ENCODE results near the gene C1QTNF1.

Gene C1QTNF1

GRCh38 chr17:79041041-79041570 lies 17.1 kb downstream of the C1QTNF1 start:
- DNase-seq = no peak

- no peak for DNase-seq
These were observed 17.9 kb downstream of the C1QTNF1 start for GRCh38 chr17:79041723-79042420.

- peak; percentile 52 to 64 for DNase-seq
These were observed 18.6 kb downstream of the C1QTNF1 start for GRCh38 chr17:79042421-79043190.

GRCh38 chr17:79043191-79043930 lies 19.4 kb downstream of the C1QTNF1 start:
- no peak for DNase-seq

- DNase-seq = no peak
These were observed 20.0 kb downstream of the C1QTNF1 start for GRCh38 chr17:79043931-79044320.

- DNase-seq = no peak
These were observed 20.5 kb downstream of the C1QTNF1 start for GRCh38 chr17:79044462-79044861.

- no peak for DNase-seq
These were observed 21.2 kb downstream of the C1QTNF1 start for GRCh38 chr17:79045001-79045729.

GRCh38 chr17:79045842-79046196 lies 21.9 kb downstream of the C1QTNF1 start:
- DNase-seq = peak; percentile 66 to 77

GRCh38 chr17:79046197-79046915 lies 22.4 kb downstream of the C1QTNF1 start:
- no peak for DNase-seq

GRCh38 chr17:79046916-79047280 lies 22.9 kb downstream of the C1QTNF1 start:
- no peak for DNase-seq

GRCh38 chr17:79047291-79047920 lies 23.4 kb downstream of the C1QTNF1 start:
- no peak for DNase-seq

GRCh38 chr17:79047923-79048825 lies 24.2 kb downstream of the C1QTNF1 start:
- DNase-seq = no peak

- DNase-seq = no peak
These were observed 25.1 kb downstream of the C1QTNF1 start for GRCh38 chr17:79048826-79049755.

GRCh38 chr17:79049821-79050220 lies 25.9 kb downstream of the C1QTNF1 start:
- no peak for DNase-seq

GRCh38 chr17:79050551-79050950 lies 26.6 kb downstream of the C1QTNF1 start:
- no peak for DNase-seq

GRCh38 chr17:79051306-79051705 lies 27.3 kb downstream of the C1QTNF1 start:
- DNase-seq = no peak

GRCh38 chr17:79052131-79052530 lies 28.2 kb downstream of the C1QTNF1 start:
- no peak for DNase-seq

GRCh38 chr17:79053251-79053925 lies 29.4 kb downstream of the C1QTNF1 start:
- no peak for DNase-seq

Measured in inflammatory macrophage (primary cell).